GM21423 (cell line): ENCODE data around the gene MEIS1.

Source experiments
- ATAC-seq: cut with Tn5 transposase; IDR thresholded peaks from one replicate; pipeline ENCODE4 v1.9.1; 2021; ENCODE audit warnings: mild to moderate bottlenecking, moderate library complexity; ENCODE audit not compliant: unreplicated experiment

Gene MEIS1

DNA sequence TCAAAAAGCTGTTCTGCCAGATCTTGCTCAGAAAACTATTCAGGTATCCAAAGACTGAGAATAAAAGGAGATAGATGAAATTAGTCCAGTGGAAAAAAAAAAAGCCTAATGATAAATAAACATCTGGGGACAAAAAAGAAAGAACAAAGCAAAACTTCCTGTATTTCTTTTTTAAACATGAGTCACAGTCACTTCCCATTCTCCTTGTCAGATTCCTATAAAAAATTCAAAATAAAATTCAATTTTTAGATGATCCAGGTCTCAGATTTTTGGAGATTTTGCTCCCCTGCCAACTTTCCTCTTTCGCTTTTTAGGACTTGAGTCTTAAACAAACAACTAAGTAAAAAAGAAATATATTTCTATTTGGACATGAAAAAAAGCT lies 127.4 kb downstream of the MEIS1 start:
- ATAC-seq: no peak

DNA sequence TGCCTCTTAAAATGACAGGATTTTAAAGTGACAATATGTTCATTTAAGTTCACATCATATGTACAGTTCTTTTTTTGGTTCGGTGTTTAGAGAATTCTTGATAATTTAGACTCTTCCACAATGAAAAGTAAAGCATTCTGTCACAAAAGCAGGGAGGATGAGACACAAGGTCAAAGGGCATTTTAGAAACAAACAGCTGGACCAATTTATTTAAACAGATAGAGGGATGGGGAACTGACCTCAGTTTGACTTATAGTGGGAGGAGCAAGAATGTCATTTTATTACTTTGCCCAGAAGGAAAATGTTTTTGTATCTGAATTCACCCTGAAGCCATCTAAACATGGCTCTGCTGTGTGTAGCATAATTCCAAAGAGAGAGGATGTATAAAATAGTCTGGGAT lies 128.5 kb downstream of the MEIS1 start:
- no peak for ATAC-seq

DNA sequence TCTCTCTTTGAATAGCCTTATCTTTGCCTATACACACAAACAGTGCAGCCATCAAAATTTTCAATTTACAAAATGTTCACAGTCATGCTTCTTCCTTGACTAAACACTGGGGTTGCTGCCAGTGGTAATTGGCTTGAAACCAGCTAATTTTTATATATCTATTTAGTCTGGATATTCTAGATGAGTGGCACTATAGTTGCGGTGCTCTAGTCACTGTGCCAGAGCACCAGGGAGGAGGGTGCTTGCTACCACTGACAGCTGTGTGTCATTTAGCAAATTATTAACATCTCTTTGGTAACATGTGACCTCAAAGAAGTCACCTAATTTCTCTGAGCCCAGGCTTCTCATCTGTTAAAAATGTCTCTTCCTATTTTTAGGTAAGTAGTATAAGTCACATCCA lies 130.4 kb downstream of the MEIS1 start:
- ATAC-seq: no peak

- ATAC-seq: no peak
Measured at GRCh38 chr2:66566726-66567399, 131.9 kb downstream of the MEIS1 start.

DNA sequence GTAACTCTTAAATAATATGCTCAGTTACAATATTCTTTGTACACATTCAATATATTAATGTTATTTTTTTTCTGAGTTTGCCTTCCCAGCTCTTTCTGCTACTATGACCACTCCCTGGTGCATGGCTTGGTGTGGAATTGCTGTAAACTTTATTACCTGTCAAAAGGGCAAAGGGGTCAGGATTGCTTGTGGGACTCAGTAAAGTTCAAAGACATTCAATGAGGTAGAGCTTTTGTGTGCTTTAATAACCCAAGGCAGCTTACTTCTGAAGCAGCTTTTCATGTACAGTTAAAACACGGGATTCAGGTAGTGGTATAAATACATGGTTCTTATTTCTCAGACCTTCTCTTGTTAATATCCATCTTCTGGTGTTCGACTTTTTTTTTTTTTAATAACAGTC lies 132.8 kb downstream of the MEIS1 start:
- ATAC-seq: no peak

- no peak for ATAC-seq
Measured at GRCh38 chr2:66568650-66569300, 133.8 kb downstream of the MEIS1 start.

DNA sequence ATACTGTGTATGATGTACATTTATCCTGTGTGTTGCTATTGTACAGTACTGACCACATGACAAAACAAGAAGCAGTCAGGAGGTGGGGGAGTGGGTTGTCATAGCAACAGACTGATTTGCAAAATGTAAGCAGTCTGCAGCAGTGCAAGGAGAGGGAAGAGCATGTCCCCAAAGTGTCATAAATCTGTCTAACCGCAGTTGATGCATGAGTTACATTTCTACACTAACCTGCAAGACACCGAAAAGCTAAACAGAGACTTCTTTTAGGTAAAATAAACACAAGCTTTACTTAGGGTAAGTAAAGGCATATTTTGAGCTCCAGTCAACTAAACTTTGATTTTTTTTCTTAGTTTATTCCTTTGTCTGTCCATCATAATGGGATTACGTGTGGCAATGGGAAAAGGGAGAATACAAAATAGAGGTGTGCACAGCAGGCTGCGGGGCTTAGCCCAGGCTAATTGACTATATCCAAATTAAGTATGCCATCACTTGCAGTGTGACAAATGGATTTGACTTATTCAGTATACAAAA lies 134.5 kb downstream of the MEIS1 start:
- ATAC-seq: no peak

- ATAC-seq: no peak
Measured at GRCh38 chr2:66569974-66570373, 135.0 kb downstream of the MEIS1 start.

DNA sequence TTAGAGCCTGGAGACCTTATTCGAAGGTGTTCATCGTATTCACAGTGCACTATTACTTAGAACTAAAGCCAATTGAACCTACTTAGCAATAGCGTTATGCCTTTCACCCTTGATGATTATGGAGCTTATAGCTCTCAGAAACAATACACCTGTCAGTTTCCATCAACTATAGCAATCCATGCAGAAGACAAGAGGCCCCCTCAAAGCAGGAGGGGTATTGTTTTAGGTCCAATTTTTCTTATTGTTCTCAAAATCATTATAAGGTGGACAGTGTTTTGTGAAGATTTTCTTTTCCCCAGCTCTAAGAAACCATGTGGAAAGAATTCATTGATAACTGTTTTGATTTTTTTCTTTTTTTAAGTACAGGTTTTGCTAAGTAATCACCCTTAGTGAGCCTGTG lies 135.5 kb downstream of the MEIS1 start:
- no peak for ATAC-seq

DNA sequence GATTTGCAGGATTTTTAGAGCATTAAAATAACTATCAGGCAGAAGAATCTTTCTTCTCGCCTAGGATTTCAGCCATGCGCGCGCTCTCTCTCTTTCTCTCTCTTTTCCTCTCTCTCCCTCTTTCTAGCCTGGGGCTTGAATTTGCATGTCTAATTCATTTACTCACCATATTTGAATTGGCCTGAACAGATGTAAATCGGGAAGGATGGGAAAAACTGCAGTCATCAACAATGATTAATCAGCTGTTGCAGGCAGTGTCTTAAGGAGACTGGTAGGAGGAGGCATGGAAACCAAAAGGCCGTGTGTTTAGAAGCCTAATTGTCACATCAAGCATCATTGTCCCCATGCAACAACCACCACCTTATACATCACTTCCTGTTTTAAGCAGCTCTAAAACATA lies 137.0 kb downstream of the MEIS1 start:
- no peak for ATAC-seq

DNA sequence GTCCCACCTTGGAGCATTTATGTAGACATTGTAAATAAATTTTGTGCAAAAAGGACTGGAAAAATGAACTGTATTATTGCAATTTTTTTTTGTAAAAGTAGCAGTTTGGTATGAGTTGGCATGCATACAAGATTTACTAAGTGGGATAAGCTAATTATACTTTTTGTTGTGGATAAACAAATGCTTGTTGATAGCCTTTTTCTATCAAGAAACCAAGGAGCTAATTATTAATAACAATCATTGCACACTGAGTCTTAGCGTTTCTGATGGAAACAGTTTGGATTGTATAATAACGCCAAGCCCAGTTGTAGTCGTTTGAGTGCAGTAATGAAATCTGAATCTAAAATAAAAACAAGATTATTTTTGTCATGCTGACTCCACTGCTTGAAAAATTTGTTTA lies 137.5 kb downstream of the MEIS1 start:
- no peak for ATAC-seq

GRCh38 chr2:66573416-66573815 lies 138.5 kb downstream of the MEIS1 start:
- ATAC-seq: no peak

DNA sequence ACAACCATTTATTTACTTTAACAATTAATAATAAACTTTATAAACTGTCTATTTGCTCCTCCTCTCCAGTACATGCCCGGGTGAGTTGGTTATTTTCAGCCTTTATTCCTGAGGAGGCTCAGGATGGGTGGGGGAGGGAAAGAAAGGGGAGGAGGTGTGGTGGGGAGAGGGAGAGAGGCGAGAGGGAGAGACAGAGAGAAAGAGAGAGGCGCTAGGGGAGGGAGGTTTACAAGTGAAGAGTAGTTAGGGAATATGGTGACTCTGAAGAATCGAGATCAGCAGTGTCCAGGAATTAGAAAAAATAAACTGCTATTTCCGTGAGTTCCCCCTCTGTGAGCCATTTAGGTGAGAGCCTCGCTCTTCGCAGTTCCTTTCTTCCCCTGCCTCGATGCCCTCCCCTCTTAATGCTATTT lies 138.9 kb downstream of the MEIS1 start:
- ATAC-seq: no peak

GRCh38 chr2:66574701-66575624 lies 140.0 kb downstream of the MEIS1 start:
- ATAC-seq: no peak

DNA sequence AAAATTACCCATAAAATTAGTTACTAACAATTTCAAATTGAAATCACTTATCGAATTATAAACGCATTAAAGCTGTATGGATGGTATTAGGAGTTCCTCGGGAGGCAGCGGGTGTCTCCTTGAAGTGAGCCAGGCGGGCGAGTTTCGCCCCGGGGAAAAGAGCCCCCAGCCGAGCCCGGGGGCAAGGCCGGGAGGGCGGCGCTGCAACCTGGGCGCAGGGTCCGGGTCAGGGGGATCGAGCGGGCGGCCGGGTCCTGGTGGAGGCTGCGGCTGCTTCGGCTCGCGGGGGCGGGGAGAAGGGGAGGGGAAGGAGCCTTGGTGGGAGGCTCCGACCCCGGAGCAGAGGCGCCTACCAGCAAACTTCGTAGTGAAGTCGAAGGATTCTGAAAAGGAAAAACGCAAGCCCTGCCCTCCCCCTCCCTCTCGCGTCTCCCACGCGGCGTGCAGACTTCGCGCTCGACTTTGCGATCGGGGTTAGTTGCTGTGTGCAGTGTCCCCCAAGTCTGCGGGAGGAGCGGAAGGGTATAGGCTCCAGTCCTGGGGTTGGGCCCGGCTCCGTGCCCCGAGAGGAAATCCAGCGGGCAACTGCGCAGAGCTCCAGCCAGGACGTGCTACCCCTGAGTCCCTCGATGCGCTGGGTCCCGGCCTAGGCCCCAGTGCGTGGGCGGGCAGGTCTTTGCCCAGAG lies 140.8 kb downstream of the MEIS1 start:
- no peak for ATAC-seq

DNA sequence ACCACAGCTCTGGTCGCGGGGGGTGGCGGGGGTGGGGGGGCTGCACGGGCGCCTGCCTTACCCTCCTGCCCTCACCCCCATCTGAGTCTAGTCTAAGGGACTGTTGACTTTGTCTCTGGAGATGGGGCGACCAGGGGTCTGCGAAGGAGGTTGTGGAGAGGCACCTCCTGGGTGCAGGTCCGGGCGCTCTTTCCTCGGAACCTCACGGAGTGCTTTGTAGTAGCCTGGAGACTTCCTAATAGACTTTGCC lies 141.3 kb downstream of the MEIS1 start:
- ATAC-seq: no peak

- ATAC-seq: no peak
Measured at GRCh38 chr2:66576561-66577320, 141.8 kb downstream of the MEIS1 start.

DNA sequence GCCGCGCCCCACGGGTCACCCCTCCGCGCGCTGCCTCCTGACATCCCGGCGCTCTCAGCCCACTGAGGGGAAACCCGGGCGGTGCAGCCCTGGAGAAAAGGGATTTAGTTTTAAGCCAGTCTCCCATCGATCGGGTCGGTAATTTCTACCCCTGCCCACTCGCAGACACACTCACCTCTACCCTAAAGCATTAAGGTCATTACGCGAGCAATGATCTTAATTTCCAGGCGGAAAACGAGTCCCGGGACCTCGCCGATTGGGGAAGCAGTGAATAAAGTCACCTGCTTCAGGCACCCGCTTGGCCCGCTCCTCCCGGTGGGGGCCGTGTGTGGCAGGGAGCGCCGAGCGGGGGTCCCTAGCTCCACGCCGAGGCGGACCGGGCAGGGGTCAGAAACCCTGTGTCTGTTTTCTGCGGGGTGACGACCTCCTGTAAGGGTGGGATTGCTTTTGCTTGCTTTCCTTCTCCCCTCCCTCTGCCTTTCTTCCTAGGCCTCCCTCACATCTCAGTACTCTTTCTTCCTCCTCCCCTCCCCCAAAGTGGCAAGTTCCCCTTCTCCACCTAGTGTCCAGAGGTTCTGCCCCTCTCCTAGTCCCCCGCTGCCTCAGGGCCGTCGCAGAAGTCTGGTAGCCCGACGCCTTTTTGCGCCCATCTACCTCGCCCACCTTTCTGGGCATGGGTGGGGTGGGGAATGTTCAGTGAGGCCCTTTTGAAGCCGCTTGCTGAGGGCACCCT lies 142.6 kb downstream of the MEIS1 start:
- no peak for ATAC-seq

GRCh38 chr2:66578054-66578686 lies 143.2 kb downstream of the MEIS1 start:
- ATAC-seq: no peak
